Mesothelial cell of epicardium (in vitro differentiated cells): ENCODE measurements around the gene SEMA3F. TPM values are rescaled to one million over a fixed set of nuclear protein-coding genes. Genes with fewer than 3 reads are reported as not detected.

Experiments used
- DNase-seq, 2 experiments: peaks; one replicate each; pipeline ENCODE4 v3.0.0; 2021; ENCODE audit warnings: low spot score in 2 of 2; ENCODE audit not compliant: unreplicated experiment in 2 of 2
- H3K27ac Mint-ChIP-seq: 2 replicates; pipeline ENCODE4 v1.8.0; 2021; ENCODE audit warnings: mixed read lengths
- H3K27me3 Mint-ChIP-seq: 2 replicates; pipeline ENCODE4 v1.8.0; 2021; ENCODE audit warnings: low read depth, mixed read lengths
- H3K36me3 Mint-ChIP-seq: 2 replicates; pipeline ENCODE4 v1.8.0; 2021; ENCODE audit warnings: mixed read lengths
- H3K4me1 Mint-ChIP-seq: 2 replicates; pipeline ENCODE4 v1.8.0; 2021; ENCODE audit warnings: mixed read lengths
- H3K4me3 Mint-ChIP-seq: 2 replicates; pipeline ENCODE4 v1.8.0; 2021; ENCODE audit warnings: mild to moderate bottlenecking, moderate library complexity, mixed read lengths
- H3K9me3 Mint-ChIP-seq: 2 replicates; pipeline ENCODE4 v1.8.0; 2021; ENCODE audit warnings: mixed read lengths
- total RNA-seq: library from RNA; stranded (reverse); gene quantifications from 3 replicates; pipeline ENCODE4 v1.2.1, GENCODE V29; 2021
- TF ChIP-seq, protein P1 (sequence below): fragments of 200-600 bp; sonication (generic); IDR thresholded peaks from one replicate; pipeline ENCODE4 v1.5.0; 2021; ENCODE audit warnings: antibody characterized with exemption; ENCODE audit not compliant: unreplicated experiment

Gene SEMA3F
- total RNA-seq, 1 donor from 2014 or later: 99.1 TPM

DNA sequence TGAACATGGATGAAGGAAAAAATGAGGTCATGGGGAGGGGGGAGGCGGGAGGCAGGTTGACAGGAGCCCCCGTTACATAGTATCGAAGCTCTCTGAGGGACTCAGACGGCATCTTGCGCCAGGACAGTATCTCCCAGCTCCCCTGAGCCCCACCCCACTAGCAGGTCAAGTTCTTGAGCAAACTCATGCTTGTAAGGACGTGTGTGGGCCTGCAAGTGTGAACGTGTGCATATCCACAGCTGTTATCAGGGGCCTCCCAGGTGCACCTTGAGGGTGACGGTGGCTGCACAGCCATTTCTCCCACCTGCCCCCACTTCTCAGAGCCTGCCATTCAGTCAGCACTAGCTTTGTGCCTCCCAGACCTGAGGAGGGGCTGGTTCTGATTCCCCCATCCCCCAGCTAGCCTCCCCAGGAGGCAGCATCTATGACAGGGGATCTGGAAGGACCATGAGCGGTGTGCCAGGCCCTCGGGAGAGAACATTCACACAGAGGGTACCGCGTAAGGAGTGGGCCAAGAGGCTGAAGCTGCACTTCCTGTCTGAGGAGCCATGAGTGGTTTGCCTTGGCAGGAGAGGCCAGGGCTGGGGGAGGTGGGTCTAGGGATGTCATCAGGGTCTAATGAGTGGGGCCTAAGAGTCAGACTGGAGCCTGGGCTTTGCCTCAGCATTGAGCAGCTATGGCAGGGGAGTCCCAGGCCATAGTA lies 2.9 kb downstream of the SEMA3F start:
- Mint-ChIP-seq H3K27ac (peak overlapping the region; percentile 86), H3K4me1 (peaks cover 76% of the 10 kb centered on the region), H3K36me3 (peaks cover 10% of the 10 kb centered on the region), H3K9me3 (no peaks in the 10 kb centered on the region), H3K27me3 (peaks cover 2% of the 10 kb centered on the region), H3K4me3 (peak overlapping the region; percentile 92)
- TF ChIP-seq, protein P1, sequence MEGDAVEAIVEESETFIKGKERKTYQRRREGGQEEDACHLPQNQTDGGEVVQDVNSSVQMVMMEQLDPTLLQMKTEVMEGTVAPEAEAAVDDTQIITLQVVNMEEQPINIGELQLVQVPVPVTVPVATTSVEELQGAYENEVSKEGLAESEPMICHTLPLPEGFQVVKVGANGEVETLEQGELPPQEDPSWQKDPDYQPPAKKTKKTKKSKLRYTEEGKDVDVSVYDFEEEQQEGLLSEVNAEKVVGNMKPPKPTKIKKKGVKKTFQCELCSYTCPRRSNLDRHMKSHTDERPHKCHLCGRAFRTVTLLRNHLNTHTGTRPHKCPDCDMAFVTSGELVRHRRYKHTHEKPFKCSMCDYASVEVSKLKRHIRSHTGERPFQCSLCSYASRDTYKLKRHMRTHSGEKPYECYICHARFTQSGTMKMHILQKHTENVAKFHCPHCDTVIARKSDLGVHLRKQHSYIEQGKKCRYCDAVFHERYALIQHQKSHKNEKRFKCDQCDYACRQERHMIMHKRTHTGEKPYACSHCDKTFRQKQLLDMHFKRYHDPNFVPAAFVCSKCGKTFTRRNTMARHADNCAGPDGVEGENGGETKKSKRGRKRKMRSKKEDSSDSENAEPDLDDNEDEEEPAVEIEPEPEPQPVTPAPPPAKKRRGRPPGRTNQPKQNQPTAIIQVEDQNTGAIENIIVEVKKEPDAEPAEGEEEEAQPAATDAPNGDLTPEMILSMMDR: no peak
- no peak for DNase-seq

DNA sequence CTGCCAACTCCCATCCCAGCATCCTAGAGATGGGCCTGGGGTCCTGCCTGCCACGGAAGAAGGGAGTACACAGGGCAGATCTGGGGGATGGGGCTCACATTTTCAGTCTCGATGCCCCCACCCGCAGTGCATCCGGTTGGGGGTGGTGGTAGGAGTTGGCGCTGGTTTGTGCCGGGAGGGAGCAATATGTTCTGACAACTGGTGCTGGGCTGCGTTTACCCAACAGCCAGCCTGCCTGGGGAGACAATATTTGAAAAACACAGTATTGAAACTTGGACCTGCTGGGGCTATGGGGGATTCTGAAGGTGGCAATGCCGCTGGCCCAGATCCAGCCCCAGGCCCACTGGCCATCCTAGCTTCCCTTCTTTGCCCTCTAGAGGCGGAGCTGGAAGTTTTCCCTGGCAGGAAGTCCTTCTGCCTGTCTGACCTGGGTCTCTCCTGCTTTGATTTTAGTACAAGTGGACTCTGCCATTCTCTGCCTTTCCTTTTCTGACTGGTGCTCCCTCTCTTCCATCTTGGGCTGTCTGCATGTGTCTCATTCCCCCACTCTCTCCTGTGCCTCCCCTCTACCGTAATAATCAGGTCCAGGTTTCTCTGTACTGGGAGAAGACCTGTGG lies 3.5 kb downstream of the SEMA3F start:
- H3K4me3 Mint-ChIP-seq: peak overlapping the region; percentile 92
- no peaks in the 10 kb centered on the region for H3K27me3 Mint-ChIP-seq

DNA sequence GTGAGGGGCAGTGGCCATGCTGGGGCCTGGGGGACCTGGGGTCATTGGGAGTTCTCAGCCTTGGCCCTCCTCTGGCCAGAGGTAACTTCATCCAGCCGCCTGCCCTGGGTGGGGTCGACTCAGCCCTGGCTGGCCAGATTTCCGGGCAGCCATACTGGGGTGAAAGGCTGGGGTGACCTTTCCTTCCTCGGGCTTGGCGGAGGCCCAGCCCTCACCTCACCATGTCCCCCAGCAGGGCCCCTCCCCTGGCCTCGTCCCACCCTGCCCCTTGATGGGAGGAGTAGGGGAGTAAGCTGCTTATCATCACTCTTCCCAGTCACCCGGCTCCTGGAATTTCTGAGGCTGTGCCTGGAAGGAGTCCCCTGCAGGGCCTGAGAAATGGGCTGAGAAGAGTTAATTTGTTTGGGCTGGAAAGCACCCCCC lies 5.4 kb downstream of the SEMA3F start:
- no peak overlapping the region for H3K4me3 Mint-ChIP-seq
- H3K9me3 Mint-ChIP-seq: no peaks in the 10 kb centered on the region
- no peaks in the 10 kb centered on the region for H3K27me3 Mint-ChIP-seq
- H3K4me1 Mint-ChIP-seq: peaks cover 87% of the 10 kb centered on the region
- TF ChIP-seq, protein P1: no peak
- DNase-seq: no peak
- peak overlapping the region; percentile 73 for H3K27ac Mint-ChIP-seq
- peaks cover 13% of the 10 kb centered on the region for H3K36me3 Mint-ChIP-seq

More for the DNA sequence above, 3.5 kb downstream of the SEMA3F start:
- Mint-ChIP-seq H3K9me3 (no peaks in the 10 kb centered on the region), H3K36me3 (peaks cover 10% of the 10 kb centered on the region), H3K4me1 (peaks cover 75% of the 10 kb centered on the region), H3K27ac (peak overlapping the region; percentile 86)
- no peak for DNase-seq
- TF ChIP-seq, protein P1: no peak

DNA sequence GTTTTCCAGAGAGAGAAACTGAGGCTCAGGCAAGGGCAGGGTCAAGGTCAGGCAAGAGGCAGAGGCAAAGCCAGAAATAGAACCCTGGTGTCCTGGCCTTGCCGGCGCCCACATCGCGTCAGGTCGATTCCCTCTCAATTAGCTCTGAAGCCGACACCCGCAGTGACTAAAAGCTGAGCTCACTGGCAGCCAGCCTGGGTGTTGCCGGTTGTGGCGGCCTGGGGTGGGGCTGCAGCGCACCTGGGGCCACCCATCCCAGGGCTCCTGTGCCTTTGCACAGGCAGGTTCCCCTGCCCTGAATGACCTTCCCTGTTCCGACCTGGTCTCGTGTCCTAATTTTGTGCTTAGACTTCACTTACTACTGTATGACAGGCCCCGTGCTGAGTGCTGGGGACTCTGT lies 6.2 kb downstream of the SEMA3F start:
- DNase-seq: no peak
- Mint-ChIP-seq H3K4me1 (peaks cover 88% of the 10 kb centered on the region), H3K27me3 (no peaks in the 10 kb centered on the region), H3K9me3 (no peaks in the 10 kb centered on the region), H3K27ac (peak overlapping the region; percentile 73), H3K36me3 (peaks cover 13% of the 10 kb centered on the region), H3K4me3 (no peak overlapping the region)
- TF ChIP-seq, protein P1: no peak

DNA sequence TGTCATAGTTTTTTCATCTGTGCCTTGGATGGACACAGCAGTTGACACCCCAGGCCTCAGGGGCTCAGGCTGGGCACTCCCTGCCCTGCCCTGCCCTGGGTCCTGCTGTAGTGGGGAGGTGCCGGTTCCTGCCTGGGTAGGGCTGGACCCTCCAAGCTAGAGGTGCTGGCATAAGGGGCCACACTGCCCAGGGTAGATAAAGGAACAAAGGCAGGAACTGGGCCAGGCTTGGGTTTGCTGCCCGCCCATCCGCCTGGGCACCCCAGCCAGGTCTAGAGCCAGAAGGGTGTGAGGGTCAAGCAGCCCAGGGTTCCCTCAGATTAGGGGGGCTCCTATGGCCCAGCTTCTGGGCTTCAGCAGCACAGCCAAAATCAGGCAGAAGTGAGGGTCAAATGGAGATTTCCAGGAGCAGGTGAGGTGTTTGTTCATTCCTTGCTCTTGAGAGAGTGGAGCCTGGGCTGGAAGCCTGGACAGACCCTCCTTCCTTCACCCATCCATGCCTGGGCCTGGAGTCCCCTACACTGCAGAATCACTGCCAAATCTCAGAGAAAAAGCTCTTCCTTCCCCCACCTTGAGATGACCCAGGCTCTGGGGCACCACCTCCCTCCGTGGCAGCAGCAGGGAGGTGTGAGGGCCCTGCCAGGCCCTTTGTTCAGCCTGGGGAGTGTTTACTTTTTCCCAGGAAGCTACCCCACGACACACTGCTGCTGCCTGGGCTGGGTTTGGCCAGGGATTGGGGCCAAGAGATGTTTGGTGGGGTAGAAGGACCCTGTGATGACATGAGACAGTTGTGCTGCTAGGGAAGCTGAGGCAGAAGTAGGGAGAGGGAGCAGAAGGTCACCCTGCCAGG lies 7.1 kb downstream of the SEMA3F start:
- Mint-ChIP-seq H3K9me3 (no peaks in the 10 kb centered on the region), H3K4me1 (peaks cover 93% of the 10 kb centered on the region), H3K27ac (peak overlapping the region; percentile 65), H3K27me3 (no peaks in the 10 kb centered on the region), H3K4me3 (no peak overlapping the region), H3K36me3 (peaks cover 13% of the 10 kb centered on the region)
- TF ChIP-seq, protein P1: no peak
- no peak for DNase-seq
